Measurements from ENCODE around the gene CFAP45.

GRCh38 chr1:159937054-159937750 lies 37.2 kb upstream of the CFAP45 start:
- TF ChIP-seq POLR2AphosphoS5 (IDR thresholded peaks at IDR 0.05; ENCODE audit: low read depth) (no peak), REST (IDR thresholded peaks at IDR 0.05; ENCODE audit: unreplicated experiment) (no peak), EZH2 (IDR thresholded peaks at IDR 0.05; ENCODE audit: low read depth, unreplicated experiment) (no peak), CREB1 (CRISPR knock-in tag; IDR thresholded peaks at IDR 0.05; ENCODE audit: low read depth) (no peak), JUNB (IDR thresholded peaks at IDR 0.05; ENCODE audit: unreplicated experiment) (no peak), EZH2phosphoT487 (IDR thresholded peaks at IDR 0.05; ENCODE audit: unreplicated experiment) (no peak), ZNF331 (CRISPR knock-in tag; IDR thresholded peaks at IDR 0.05; ENCODE audit: low read depth) (no peak)
- TF ChIP-seq, protein P1, sequence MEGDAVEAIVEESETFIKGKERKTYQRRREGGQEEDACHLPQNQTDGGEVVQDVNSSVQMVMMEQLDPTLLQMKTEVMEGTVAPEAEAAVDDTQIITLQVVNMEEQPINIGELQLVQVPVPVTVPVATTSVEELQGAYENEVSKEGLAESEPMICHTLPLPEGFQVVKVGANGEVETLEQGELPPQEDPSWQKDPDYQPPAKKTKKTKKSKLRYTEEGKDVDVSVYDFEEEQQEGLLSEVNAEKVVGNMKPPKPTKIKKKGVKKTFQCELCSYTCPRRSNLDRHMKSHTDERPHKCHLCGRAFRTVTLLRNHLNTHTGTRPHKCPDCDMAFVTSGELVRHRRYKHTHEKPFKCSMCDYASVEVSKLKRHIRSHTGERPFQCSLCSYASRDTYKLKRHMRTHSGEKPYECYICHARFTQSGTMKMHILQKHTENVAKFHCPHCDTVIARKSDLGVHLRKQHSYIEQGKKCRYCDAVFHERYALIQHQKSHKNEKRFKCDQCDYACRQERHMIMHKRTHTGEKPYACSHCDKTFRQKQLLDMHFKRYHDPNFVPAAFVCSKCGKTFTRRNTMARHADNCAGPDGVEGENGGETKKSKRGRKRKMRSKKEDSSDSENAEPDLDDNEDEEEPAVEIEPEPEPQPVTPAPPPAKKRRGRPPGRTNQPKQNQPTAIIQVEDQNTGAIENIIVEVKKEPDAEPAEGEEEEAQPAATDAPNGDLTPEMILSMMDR (conservative IDR thresholded peaks at IDR 0.05; ENCODE audit: low read depth in 2 of 2) = no peak

All from GM23338 (cell line).